IMR-90 (cell line): ENCODE data around the gene FAM110A. TPM values are rescaled to one million over a fixed set of nuclear protein-coding genes. Genes with fewer than 3 reads are reported as not detected.
"Not testable (repeated sequence)": the region's sequence is repeated elsewhere in the genome, so short reads cannot be mapped to it uniquely, and the experiment has no call there.

Experiments used
- ATAC-seq: fragments of 200-7000 bp; cut with Tn5 transposase; 2 replicates; pipeline ENCODE4 v1.9.1; 2020; ENCODE audit warnings: low read depth, mild to moderate bottlenecking, moderate library complexity
- BruUV-seq: library from RNA; stranded (reverse); fragments of 400-500 nt; replicated peaks from 2 replicates; lab custom pipeline; 2021; lab: Mats Ljungman, UMichigan
- CTCF ChIA-PET: fragments of 300-600 bp; formaldehyde crosslinking; extraction: SDS; loops from one replicate; lab custom pipeline; 2021; ENCODE audit warnings: antibody characterized with exemption; lab: Yijun Ruan, JAX
- POLR2A ChIA-PET: fragments of 300-600 bp; sonication (Branson Sonifier 250); formaldehyde crosslinking; loops from one replicate; lab custom pipeline; 2022; ENCODE audit warnings: antibody characterized with exemption; ENCODE audit not compliant: unreplicated experiment; lab: Charles Lee
- DNase-seq: peaks from one replicate; pipeline ENCODE4 v3.0.0; 2013
- H2AFZ ChIP-seq: replicated peaks from 2 replicates; pipeline ENCODE3; 2013; ENCODE audit warnings: low read length, mild to moderate bottlenecking; ENCODE audit not compliant: poor library complexity
- H2AK5ac ChIP-seq: 2 replicates; pipeline ENCODE4 v1.6.1; 2013; ENCODE audit warnings: low read depth, low read length, inconsistent platforms
- H2AK9ac ChIP-seq: replicated peaks from 2 replicates; pipeline ENCODE3; 2013; ENCODE audit warnings: mild to moderate bottlenecking, low read depth, low read length, moderate library complexity; ENCODE audit not compliant: poor library complexity
- H2BK120ac ChIP-seq: 2 replicates; pipeline ENCODE4 v1.6.1; 2013; ENCODE audit warnings: low read depth, low read length, inconsistent platforms
- H2BK15ac ChIP-seq: 3 replicates; pipeline ENCODE4 v1.6.1; 2013; ENCODE audit warnings: low read depth, low read length, inconsistent platforms
- H2BK20ac ChIP-seq: 2 replicates; pipeline ENCODE4 v1.6.1; 2013; ENCODE audit warnings: low read depth, mild to moderate bottlenecking, inconsistent platforms, low read length, moderate library complexity
- H2BK5ac ChIP-seq: 2 replicates; pipeline ENCODE4 v1.6.1; 2013; ENCODE audit warnings: mild to moderate bottlenecking, low read depth, low read length, inconsistent platforms; ENCODE audit not compliant: poor library complexity, severe bottlenecking
- H3K14ac ChIP-seq: replicated peaks from 2 replicates; pipeline ENCODE4 v1.6.1; 2013; ENCODE audit warnings: low read depth, low read length, inconsistent platforms
- H3K18ac ChIP-seq: 2 replicates; pipeline ENCODE4 v1.6.1; 2013; ENCODE audit warnings: low read depth, low read length, control low read depth
- H3K23ac ChIP-seq: 2 replicates; pipeline ENCODE4 v1.6.1; 2013; ENCODE audit warnings: low read depth, low read length, inconsistent platforms
- H3K27ac ChIP-seq: 2 replicates; pipeline ENCODE4 v1.5.1; 2013; ENCODE audit warnings: mild to moderate bottlenecking, control low read depth, low read length; ENCODE audit not compliant: insufficient read depth
- H3K27me3 ChIP-seq: 2 replicates; pipeline ENCODE4 v1.6.1; 2013; ENCODE audit warnings: low read length; ENCODE audit not compliant: control insufficient read depth, insufficient read depth
- H3K36me3 ChIP-seq: 2 replicates; pipeline ENCODE4 v1.6.1; 2013; ENCODE audit warnings: low read length, mixed read lengths; ENCODE audit not compliant: control insufficient read depth, insufficient read depth
- H3K4ac ChIP-seq: 2 replicates; pipeline ENCODE4 v1.6.1; 2013; ENCODE audit warnings: low read depth, low read length, inconsistent platforms
- H3K4me1 ChIP-seq: 2 replicates; pipeline ENCODE4 v1.6.1; 2013; ENCODE audit warnings: low read length, mixed read lengths; ENCODE audit not compliant: control insufficient read depth, insufficient read depth
- H3K4me2 ChIP-seq: 2 replicates; pipeline ENCODE4 v1.6.1; 2013; ENCODE audit warnings: low read depth, mild to moderate bottlenecking, control low read depth, low read length, moderate library complexity
- H3K4me3 ChIP-seq: 2 replicates; pipeline ENCODE4 v1.5.1; 2013; ENCODE audit warnings: low read depth, mild to moderate bottlenecking, control low read depth, low read length, moderate library complexity; ENCODE audit not compliant: insufficient read depth
- H3K56ac ChIP-seq: 2 replicates; pipeline ENCODE4 v1.6.1; 2013; ENCODE audit warnings: low read length, inconsistent platforms; ENCODE audit not compliant: insufficient read depth; ENCODE audit errors: extremely low read depth
- H3K79me1 ChIP-seq, 2 experiments: 2 replicates each; pipeline ENCODE4 v1.6.1; 2013; ENCODE audit warnings: low read length in 2 of 2, inconsistent platforms in 1 of 2, low read depth in 1 of 2
- H3K9ac ChIP-seq: 2 replicates; pipeline ENCODE4 v1.6.1; 2013; ENCODE audit warnings: low read depth, low read length, control low read depth
- H3K9me1 ChIP-seq: 2 replicates; pipeline ENCODE4 v1.6.1; 2013; ENCODE audit warnings: low read length, inconsistent platforms; ENCODE audit not compliant: insufficient read depth
- H3K9me3 ChIP-seq: 2 replicates; pipeline ENCODE4 v1.6.1; 2013; ENCODE audit warnings: low read length; ENCODE audit not compliant: control insufficient read depth, insufficient read depth
- H4K20me1 ChIP-seq: 2 replicates; pipeline ENCODE4 v1.6.1; 2013; ENCODE audit warnings: low read length, inconsistent platforms; ENCODE audit not compliant: insufficient read depth
- H4K5ac ChIP-seq: 2 replicates; pipeline ENCODE4 v1.6.1; 2013; ENCODE audit warnings: mild to moderate bottlenecking, low read depth, low read length, control low read depth
- H4K8ac ChIP-seq, 2 experiments: 2 replicates each; pipeline ENCODE4 v1.6.1; 2013; ENCODE audit warnings: low read depth in 2 of 2, low read length in 2 of 2, control low read depth in 1 of 2, inconsistent platforms in 1 of 2
- H4K91ac ChIP-seq: 2 replicates; pipeline ENCODE4 v1.6.1; 2013; ENCODE audit warnings: low read depth, low read length, inconsistent platforms; ENCODE audit not compliant: insufficient read depth
- CEBPB ChIP-seq: IDR thresholded peaks from 2 replicates; pipeline ENCODE4 v1.6.1; 2012; ENCODE audit warnings: low read depth, low read length, improper control_type of control experiment
- CTCF ChIP-seq: conservative IDR thresholded peaks from 2 replicates; pipeline ENCODE4 v1.5.1; 2012; ENCODE audit warnings: mild to moderate bottlenecking, low read depth, low read length, improper control_type of control experiment
- MAZ ChIP-seq: IDR thresholded peaks from 2 replicates; pipeline ENCODE4 v1.6.1; 2012; ENCODE audit warnings: low read depth, mild to moderate bottlenecking, low read length, improper control_type of control experiment, moderate library complexity, borderline replicate concordance
- NFE2L2 ChIP-seq: fragments of 150-350 bp; IDR thresholded peaks from 2 replicates; pipeline ENCODE4 v1.6.1; 2016; ENCODE audit warnings: low read depth, mild to moderate bottlenecking, low read length
- RAD21 ChIP-seq: IDR thresholded peaks from 2 replicates; pipeline ENCODE4 v1.6.1; 2012; ENCODE audit warnings: low read length, improper control_type of control experiment
- RCOR1 ChIP-seq: IDR thresholded peaks from 2 replicates; pipeline ENCODE4 v1.6.1; 2012; ENCODE audit warnings: mild to moderate bottlenecking, low read length, improper control_type of control experiment; ENCODE audit not compliant: insufficient replicate concordance
- SMC3 ChIP-seq: fragments of 150-350 bp; IDR thresholded peaks from 2 replicates; pipeline ENCODE4 v1.6.1; 2016; ENCODE audit warnings: low read depth, mild to moderate bottlenecking, antibody characterized with exemption, low read length, moderate library complexity
- WGBS, 2 experiments: methylation state at CpG; one replicate each; pipeline versions ENCODE4 v1.1.5 to v1.1.7; 2013; ENCODE audit warnings: missing lambda C conversion rate in 2 of 2; ENCODE audit not compliant: insufficient read length in 1 of 2; ENCODE audit errors: extremely low coverage in 2 of 2; 5-methylcytosine and 5-hydroxymethylcytosine counted together
- dilution Hi-C: fragments of 300-500 bp; cut with HindIII; formaldehyde crosslinking; loops from one replicate; pipeline ENCODE4 v1.14.3; 2018; ENCODE audit warnings: low sequenced_read_pairs; ENCODE audit not compliant: unreplicated experiment
- in situ Hi-C: fragments of 300-500 bp; cut with MboI; formaldehyde crosslinking; loops from 3 replicates; pipeline ENCODE4 v1.14.3; 2019; ENCODE audit warnings: low sequenced_read_pairs, inconsistent platforms, mixed read lengths
- intact Hi-C: fragments of 100-400 bp; cut with micrococcal nuclease; formaldehyde crosslinking; loops from 2 replicates; pipeline ENCODE4 v1.10.0; 2022
- polyA plus RNA-seq, 3 experiments: library from polyadenylated mRNA; depleted of rRNA; stranded (reverse); fragments of >200 nt; gene quantifications; 2 replicates each; pipeline ENCODE4 v1.2.3, GENCODE V29; 2012; ENCODE audit warnings: low replicate concordance in 1 of 3
- total RNA-seq: library from RNA; depleted of rRNA; stranded (reverse); fragments of >200 nt; gene quantifications from 2 replicates; pipeline ENCODE4 v1.2.3, GENCODE V29; 2012

FAM110A gene
- total and polyA plus RNA-seq, 2 of the 4 experiments (the other 2 are of a cell fraction), result 0.36 to 3.6 TPM

GRCh38 chr20:891706-892080, 58.2 kb downstream of the FAM110A start:
- H3K18ac ChIP-seq, result no peak overlapping the region
- no peak overlapping the region for H3K4me3 ChIP-seq
- TF ChIP-seq NFE2L2 (no peak), SMC3 (no peak), RCOR1 (no peak), RAD21 (no peak), CTCF (no peak), CEBPB (no peak), MAZ (no peak)
- no peak overlapping the region for H3K23ac ChIP-seq
- no peak overlapping the region for H2AFZ ChIP-seq
- H3K9me1 ChIP-seq, result no peaks in the 10 kb centered on the region
- no peak for DNase-seq
- H4K91ac ChIP-seq, result no peak overlapping the region
- no peaks in the 10 kb centered on the region for H4K20me1 ChIP-seq
- no peak overlapping the region for H3K4me2 ChIP-seq
- dilution Hi-C loops (no loop called here), in situ Hi-C loops (no loop called here), intact Hi-C loops (no loop called here)
- no peak overlapping the region for H4K8ac ChIP-seq
- H3K27ac ChIP-seq, result no peak overlapping the region
- no peaks in the 10 kb centered on the region for H3K36me3 ChIP-seq
- CTCF ChIA-PET, result interaction anchor here (0.6 kb wide), 1 partner anchor 26 kb away, joined by 6 read pairs; no protein-coding TSS in a partner anchor
- no peak overlapping the region for H2BK120ac ChIP-seq
- no peaks in the 10 kb centered on the region for H3K79me1 ChIP-seq
- WGBS, 2 experiments, result 76% methylated on average over 2 of the region's 4 CpGs; no CpG with 5 or more reads in 1 of the 2 experiments
- H3K14ac ChIP-seq, result no peak overlapping the region
- H3K56ac ChIP-seq, result no peak overlapping the region
- no TSS peak for BruUV-seq
- POLR2A ChIA-PET, result no interaction called here
- H3K9me3 ChIP-seq, result no peaks in the 10 kb centered on the region
- H4K5ac ChIP-seq, result no peak overlapping the region
- no peaks in the 10 kb centered on the region for H3K4me1 ChIP-seq
- peaks cover 9% of the 10 kb centered on the region; the same call in 1 of the 2 replicates for H3K27me3 ChIP-seq
- H2BK20ac ChIP-seq, result no peak overlapping the region
- H2BK15ac ChIP-seq, result no peak overlapping the region
- no peak overlapping the region for H2BK5ac ChIP-seq
- H3K9ac ChIP-seq, result no peak overlapping the region
- H3K4ac ChIP-seq, result no peak overlapping the region
- no peak overlapping the region for H2AK5ac ChIP-seq
- no peak for ATAC-seq
- H2AK9ac ChIP-seq, result no peak overlapping the region

- H3K9ac ChIP-seq, H3K4me2 ChIP-seq, H4K20me1 ChIP-seq, H2AK9ac ChIP-seq, H3K36me3 ChIP-seq, H3K4me3 ChIP-seq, in situ Hi-C loops, BruUV-seq, POLR2A ChIA-PET, H3K14ac ChIP-seq, H3K56ac ChIP-seq, H2BK120ac ChIP-seq, H3K23ac ChIP-seq, intact Hi-C loops, H3K79me1 ChIP-seq, H3K9me3 ChIP-seq, H3K4me1 ChIP-seq, H2BK20ac ChIP-seq, ATAC-seq, H3K27me3 ChIP-seq, H3K27ac ChIP-seq, H4K5ac ChIP-seq, H4K91ac ChIP-seq, H3K9me1 ChIP-seq, H2AFZ ChIP-seq, DNase-seq, H2BK15ac ChIP-seq, dilution Hi-C loops, H3K4ac ChIP-seq, H4K8ac ChIP-seq, H2BK5ac ChIP-seq, H3K18ac ChIP-seq, H2AK5ac ChIP-seq: not testable (repeated sequence)
- 39% methylated on average over 2 of the region's 5 CpGs; no CpG with 5 or more reads in 1 of the 2 experiments for WGBS, 2 experiments
- CTCF ChIA-PET, result interaction anchor here (0.6 kb wide), 1 partner anchor 25 kb away, joined by 6 read pairs; no protein-coding TSS in a partner anchor
These were observed 58.9 kb downstream of the FAM110A start for GRCh38 chr20:892371-892770.
